GM12891 (cell line): ENCODE measurements around the gene KIF25.

Experiments used
- POLR2A ChIP-seq: IDR thresholded peaks from 2 replicates; pipeline ENCODE4 v1.6.1; 2011; ENCODE audit warnings: low read depth, low read length, control low read depth
- POU2F2 ChIP-seq: IDR thresholded peaks from 2 replicates; pipeline ENCODE4 v1.6.1; 2011; ENCODE audit warnings: low read depth, mild to moderate bottlenecking, control low read depth, low read length, moderate library complexity

- no peak for TF ChIP-seq POLR2A
- no peak for TF ChIP-seq POU2F2
These were observed 48.5 kb downstream of the KIF25 start for GRCh38 chr6:168045706-168046620.
